ENCODE measurements around the gene SLC25A34.

DNA sequence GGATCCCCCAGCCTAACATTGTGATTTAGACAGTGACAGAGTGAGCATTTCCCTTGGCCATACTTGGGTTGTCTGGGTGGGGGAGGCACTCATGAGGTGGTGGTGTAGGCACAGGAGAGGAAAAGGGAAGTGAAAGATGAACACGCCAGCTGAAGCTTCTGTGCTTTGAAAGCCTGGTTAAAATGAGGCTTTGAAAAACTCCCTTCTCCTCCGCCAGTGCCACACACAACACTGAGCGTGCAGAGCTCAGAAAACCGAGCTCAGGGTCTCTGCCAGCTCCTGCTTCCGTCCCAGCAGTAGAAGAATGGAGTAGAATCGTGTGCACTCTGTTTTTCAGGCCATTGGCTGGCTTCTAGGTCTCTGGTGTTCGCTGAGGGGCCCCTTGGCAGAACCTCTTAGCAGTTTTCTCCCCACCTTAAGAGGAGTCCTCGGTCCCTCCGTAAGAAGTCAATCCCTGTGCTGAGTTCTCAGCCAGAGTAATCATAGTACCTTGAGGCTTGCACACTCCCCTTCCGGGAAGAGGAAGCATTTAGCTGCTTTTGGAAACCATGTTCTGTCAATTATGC is 39.0 kb upstream of the SLC25A34 start:
- no peak for TF ChIP-seq ZBTB21 (CRISPR knock-in tag; IDR thresholded peaks at IDR 0.05; ENCODE audit: borderline replicate concordance)
- TF ChIP-seq, protein P1, sequence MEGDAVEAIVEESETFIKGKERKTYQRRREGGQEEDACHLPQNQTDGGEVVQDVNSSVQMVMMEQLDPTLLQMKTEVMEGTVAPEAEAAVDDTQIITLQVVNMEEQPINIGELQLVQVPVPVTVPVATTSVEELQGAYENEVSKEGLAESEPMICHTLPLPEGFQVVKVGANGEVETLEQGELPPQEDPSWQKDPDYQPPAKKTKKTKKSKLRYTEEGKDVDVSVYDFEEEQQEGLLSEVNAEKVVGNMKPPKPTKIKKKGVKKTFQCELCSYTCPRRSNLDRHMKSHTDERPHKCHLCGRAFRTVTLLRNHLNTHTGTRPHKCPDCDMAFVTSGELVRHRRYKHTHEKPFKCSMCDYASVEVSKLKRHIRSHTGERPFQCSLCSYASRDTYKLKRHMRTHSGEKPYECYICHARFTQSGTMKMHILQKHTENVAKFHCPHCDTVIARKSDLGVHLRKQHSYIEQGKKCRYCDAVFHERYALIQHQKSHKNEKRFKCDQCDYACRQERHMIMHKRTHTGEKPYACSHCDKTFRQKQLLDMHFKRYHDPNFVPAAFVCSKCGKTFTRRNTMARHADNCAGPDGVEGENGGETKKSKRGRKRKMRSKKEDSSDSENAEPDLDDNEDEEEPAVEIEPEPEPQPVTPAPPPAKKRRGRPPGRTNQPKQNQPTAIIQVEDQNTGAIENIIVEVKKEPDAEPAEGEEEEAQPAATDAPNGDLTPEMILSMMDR (IDR thresholded peaks at IDR 0.05): no peak
- TF ChIP-seq, protein P2, sequence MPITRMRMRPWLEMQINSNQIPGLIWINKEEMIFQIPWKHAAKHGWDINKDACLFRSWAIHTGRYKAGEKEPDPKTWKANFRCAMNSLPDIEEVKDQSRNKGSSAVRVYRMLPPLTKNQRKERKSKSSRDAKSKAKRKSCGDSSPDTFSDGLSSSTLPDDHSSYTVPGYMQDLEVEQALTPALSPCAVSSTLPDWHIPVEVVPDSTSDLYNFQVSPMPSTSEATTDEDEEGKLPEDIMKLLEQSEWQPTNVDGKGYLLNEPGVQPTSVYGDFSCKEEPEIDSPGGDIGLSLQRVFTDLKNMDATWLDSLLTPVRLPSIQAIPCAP (CRISPR knock-in tag; IDR thresholded peaks at IDR 0.05): no peak
- TF ChIP-seq FOXJ3 (CRISPR knock-in tag; IDR thresholded peaks at IDR 0.05; ENCODE audit: borderline replicate concordance): no peak
- TF ChIP-seq NR3C1 (CRISPR knock-in tag; conservative IDR thresholded peaks at IDR 0.05; ENCODE audit: low read depth): no peak
- TF ChIP-seq, protein P3, sequence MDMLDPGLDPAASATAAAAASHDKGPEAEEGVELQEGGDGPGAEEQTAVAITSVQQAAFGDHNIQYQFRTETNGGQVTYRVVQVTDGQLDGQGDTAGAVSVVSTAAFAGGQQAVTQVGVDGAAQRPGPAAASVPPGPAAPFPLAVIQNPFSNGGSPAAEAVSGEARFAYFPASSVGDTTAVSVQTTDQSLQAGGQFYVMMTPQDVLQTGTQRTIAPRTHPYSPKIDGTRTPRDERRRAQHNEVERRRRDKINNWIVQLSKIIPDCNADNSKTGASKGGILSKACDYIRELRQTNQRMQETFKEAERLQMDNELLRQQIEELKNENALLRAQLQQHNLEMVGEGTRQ (CRISPR knock-in tag; IDR thresholded peaks at IDR 0.05): no peak
- TF ChIP-seq ELF4 (CRISPR knock-in tag; IDR thresholded peaks at IDR 0.05; ENCODE audit: low read depth): no peak
- TF ChIP-seq NFYB (CRISPR knock-in tag; conservative IDR thresholded peaks at IDR 0.05; ENCODE audit: low read depth): no peak
- no peak for TF ChIP-seq SP1 (CRISPR knock-in tag; conservative IDR thresholded peaks at IDR 0.05)
- TF ChIP-seq, protein P4, sequence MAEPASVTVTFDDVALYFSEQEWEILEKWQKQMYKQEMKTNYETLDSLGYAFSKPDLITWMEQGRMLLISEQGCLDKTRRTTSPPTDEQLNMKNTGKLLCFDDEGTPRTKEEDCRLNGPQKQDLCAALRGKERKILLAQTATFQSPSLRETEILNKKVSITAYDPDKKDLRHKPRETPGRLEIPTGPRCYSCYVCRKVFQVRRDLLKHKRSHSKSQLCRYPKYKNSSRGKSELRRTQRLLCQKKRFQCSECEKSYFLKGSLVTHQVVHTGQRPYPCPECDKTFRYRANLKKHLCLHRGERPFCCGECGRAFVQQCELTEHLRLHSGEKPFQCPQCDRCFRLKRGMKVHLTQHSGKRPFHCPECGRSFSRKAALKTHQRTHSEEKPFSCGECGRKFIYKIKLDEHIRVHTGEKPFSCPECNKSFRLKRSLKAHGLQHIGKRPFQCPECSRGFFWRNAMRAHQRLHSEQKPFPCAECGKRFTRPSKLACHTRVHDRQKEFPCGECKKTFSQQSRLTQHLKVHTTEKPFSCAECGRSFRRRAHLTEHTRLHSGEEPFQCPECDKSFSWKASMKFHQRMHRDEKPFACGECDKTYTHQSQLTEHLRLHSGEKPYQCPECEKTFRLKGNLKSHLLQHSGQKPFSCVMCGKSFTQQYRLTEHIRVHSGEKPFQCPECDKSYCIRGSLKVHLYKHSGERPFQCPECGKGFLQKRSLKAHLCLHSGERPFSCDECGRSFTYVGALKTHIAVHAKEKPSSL (CRISPR knock-in tag; conservative IDR thresholded peaks at IDR 0.05): no peak

Data from WTC11 (cell line).